ENCODE data around the gene RRBP1. TPM values are rescaled to one million over a fixed set of nuclear protein-coding genes. Genes with fewer than 3 reads are reported as not detected.
A peak's percentile ranks its signal among the peaks of the same experiment; 100 is the strongest.

Gene RRBP1
- total RNA-seq, 2 donors from 2014 or later = 402 to 509 TPM

- intact Hi-C loops (cut with DNase I) = no loop called here
- Histone ChIP-seq H3K4me3 (no peak overlapping the region), H3K4me1 (no peaks in the 10 kb centered on the region), H3K9me3 (no peaks in the 10 kb centered on the region), H3K27ac (no peak overlapping the region), H3K36me3 (no peaks in the 10 kb centered on the region), H3K9ac (ENCODE audit: low read depth in 2 of 2, low read length in 2 of 2) (no peak overlapping the region), H3K27me3 (no peaks in the 10 kb centered on the region)
- DNase-seq = no peak
- TF ChIP-seq CTCF (IDR thresholded peaks at IDR 0.05) = no peak
Observed at GRCh38 chr20:17726902-17727301, 44.9 kb upstream of the RRBP1 start.

GRCh38 chr20:17725094-17725835 lies 43.2 kb upstream of the RRBP1 start:
- Histone ChIP-seq H3K9me3 (no peaks in the 10 kb centered on the region), H3K4me1 (no peaks in the 10 kb centered on the region), H3K36me3 (no peaks in the 10 kb centered on the region), H3K4me3 (no peak overlapping the region), H3K27ac (no peak overlapping the region), H3K27me3 (no peaks in the 10 kb centered on the region), H3K9ac (ENCODE audit: low read depth in 2 of 2, low read length in 2 of 2) (no peak overlapping the region)
- DNase-seq = no peak
- no peak for TF ChIP-seq CTCF (IDR thresholded peaks at IDR 0.05)
- intact Hi-C loops (cut with DNase I) = no loop called here

GRCh38 chr20:17723301-17723691 lies 41.3 kb upstream of the RRBP1 start:
- H3K4me3 ChIP-seq = no peak overlapping the region
- intact Hi-C loops (cut with DNase I) = no loop called here
- H3K27ac ChIP-seq = no peak overlapping the region
- TF ChIP-seq CTCF (IDR thresholded peaks at IDR 0.05) = no peak
- H3K9me3 ChIP-seq = no peaks in the 10 kb centered on the region
- no peaks in the 10 kb centered on the region for H3K4me1 ChIP-seq
- H3K36me3 ChIP-seq = no peaks in the 10 kb centered on the region
- H3K27me3 ChIP-seq = no peaks in the 10 kb centered on the region
- DNase-seq = no peak
- H3K9ac ChIP-seq (ENCODE audit: low read depth in 2 of 2, low read length in 2 of 2) = no peak overlapping the region

GRCh38 chr20:17722493-17723300 lies 40.7 kb upstream of the RRBP1 start:
- Histone ChIP-seq H3K9me3 (no peaks in the 10 kb centered on the region), H3K27me3 (no peaks in the 10 kb centered on the region), H3K4me3 (no peak overlapping the region), H3K36me3 (no peaks in the 10 kb centered on the region), H3K4me1 (no peaks in the 10 kb centered on the region), H3K27ac (no peak overlapping the region), H3K9ac (ENCODE audit: low read depth in 2 of 2, low read length in 2 of 2) (no peak overlapping the region)
- TF ChIP-seq CTCF (IDR thresholded peaks at IDR 0.05) = no peak
- no peak for DNase-seq
- intact Hi-C loops (cut with DNase I) = no loop called here

GRCh38 chr20:17721802-17722486 lies 39.9 kb upstream of the RRBP1 start:
- no peaks in the 10 kb centered on the region for H3K9me3 ChIP-seq
- intact Hi-C loops (cut with DNase I) = no loop called here
- peak; percentile 69 for DNase-seq
- no peaks in the 10 kb centered on the region for H3K4me1 ChIP-seq
- H3K27me3 ChIP-seq = no peaks in the 10 kb centered on the region
- no peaks in the 10 kb centered on the region for H3K36me3 ChIP-seq
- TF ChIP-seq CTCF (IDR thresholded peaks at IDR 0.05) = no peak
- H3K9ac ChIP-seq (ENCODE audit: low read depth in 2 of 2, low read length in 2 of 2) = no peak overlapping the region
- no peak overlapping the region for H3K27ac ChIP-seq
- H3K4me3 ChIP-seq = no peak overlapping the region

Data from colonic mucosa (tissue), 4 donors.